Measurements from ENCODE around the gene C9orf50.

- TF ChIP-seq CTCF (IDR thresholded peaks at IDR 0.05), result no peak
- no peak for TF ChIP-seq POLR2A (IDR thresholded peaks at IDR 0.05)
These were observed 6.0 kb downstream of the C9orf50 start for GRCh38 chr9:129614932-129615331.
